Activated CD4-positive, alpha-beta memory T cell treated with anti-CD3 and anti-CD28 coated beads, Interleukin-2, amount 10 ng/mL, durations not matched to agents 7 days and 5 days (primary cell): Measurements from ENCODE around the gene TRPM6. TPM values are rescaled to one million over a fixed set of nuclear protein-coding genes. Genes with fewer than 3 reads are reported as not detected.

Source experiments
- CTCF ChIA-PET: fragments of 350-600 bp; sonication (Branson Sonifier 250); formaldehyde crosslinking; loops from one replicate; lab custom pipeline; 2021; ENCODE audit warnings: antibody characterized with exemption, inconsistent platforms; lab: Charles Lee
- POLR2A ChIA-PET: fragments of 350-600 bp; sonication (Branson Sonifier 250); formaldehyde crosslinking; loops from one replicate; lab custom pipeline; 2021; ENCODE audit warnings: antibody characterized with exemption; lab: Charles Lee
- DNase-seq: peaks from one replicate; pipeline ENCODE4 v3.0.0-alpha.2; 2020
- H3K27ac Mint-ChIP-seq: one replicate; pipeline ENCODE4 v1.8.0; 2021; ENCODE audit warnings: mild to moderate bottlenecking, mixed read lengths
- H3K27me3 Mint-ChIP-seq: one replicate; pipeline ENCODE4 v1.8.0; 2021; ENCODE audit warnings: mixed read lengths
- H3K36me3 Mint-ChIP-seq: one replicate; pipeline ENCODE4 v1.8.0; 2021; ENCODE audit warnings: low read depth, mixed read lengths
- H3K4me1 Mint-ChIP-seq: one replicate; pipeline ENCODE4 v1.8.0; 2021; ENCODE audit warnings: mixed read lengths
- H3K4me3 Mint-ChIP-seq: one replicate; pipeline ENCODE4 v1.8.0; 2021; ENCODE audit warnings: mild to moderate bottlenecking, mixed read lengths
- H3K9me3 Mint-ChIP-seq: one replicate; pipeline ENCODE4 v1.8.0; 2021; ENCODE audit warnings: mixed read lengths
- total RNA-seq, 2 experiments: library from RNA; stranded (reverse); gene quantifications; one replicate each; pipeline ENCODE4 v1.2.3, GENCODE V29; 2021

TRPM6 gene
- total RNA-seq, 2 experiments from 2014 or later: not detected

GRCh38 chr9:74724317-74724716 lies 163.4 kb downstream of the TRPM6 start:
- POLR2A ChIA-PET: no interaction called here
- no peaks in the 10 kb centered on the region for H3K9me3 Mint-ChIP-seq
- H3K4me3 Mint-ChIP-seq: no peak overlapping the region
- CTCF ChIA-PET: no interaction called here
- H3K27me3 Mint-ChIP-seq: peaks cover 10% of the 10 kb centered on the region
- H3K4me1 Mint-ChIP-seq: no peaks in the 10 kb centered on the region
- no peak for DNase-seq
- H3K36me3 Mint-ChIP-seq: no peaks in the 10 kb centered on the region
- no peak overlapping the region for H3K27ac Mint-ChIP-seq

GRCh38 chr9:74721696-74722660 lies 165.7 kb downstream of the TRPM6 start:
- H3K27ac Mint-ChIP-seq: no peak overlapping the region
- H3K36me3 Mint-ChIP-seq: no peaks in the 10 kb centered on the region
- H3K4me1 Mint-ChIP-seq: no peaks in the 10 kb centered on the region
- CTCF ChIA-PET: no interaction called here
- H3K9me3 Mint-ChIP-seq: no peaks in the 10 kb centered on the region
- POLR2A ChIA-PET: no interaction called here
- H3K27me3 Mint-ChIP-seq: peaks cover 7% of the 10 kb centered on the region
- H3K4me3 Mint-ChIP-seq: no peak overlapping the region
- no peak for DNase-seq

- Mint-ChIP-seq H3K4me1 (no peaks in the 10 kb centered on the region), H3K27ac (no peak overlapping the region), H3K4me3 (no peak overlapping the region), H3K27me3 (peaks cover 5% of the 10 kb centered on the region), H3K9me3 (no peaks in the 10 kb centered on the region), H3K36me3 (no peaks in the 10 kb centered on the region)
- ChIA-PET CTCF (no interaction called here), POLR2A (no interaction called here)
- DNase-seq: no peak
Measured at GRCh38 chr9:74719306-74719705, 168.4 kb downstream of the TRPM6 start.

GRCh38 chr9:74718709-74719108 lies 169.0 kb downstream of the TRPM6 start:
- Mint-ChIP-seq H3K36me3 (no peaks in the 10 kb centered on the region), H3K4me1 (no peaks in the 10 kb centered on the region), H3K27me3 (peaks cover 5% of the 10 kb centered on the region), H3K9me3 (no peaks in the 10 kb centered on the region), H3K4me3 (no peak overlapping the region), H3K27ac (no peak overlapping the region)
- CTCF ChIA-PET: no interaction called here
- DNase-seq: no peak
- POLR2A ChIA-PET: no interaction called here

- DNase-seq: no peak
- no peaks in the 10 kb centered on the region for H3K36me3 Mint-ChIP-seq
- peaks cover 3% of the 10 kb centered on the region for H3K27me3 Mint-ChIP-seq
- CTCF ChIA-PET: no interaction called here
- H3K4me3 Mint-ChIP-seq: no peak overlapping the region
- no peaks in the 10 kb centered on the region for H3K9me3 Mint-ChIP-seq
- POLR2A ChIA-PET: no interaction called here
- no peak overlapping the region for H3K27ac Mint-ChIP-seq
- no peaks in the 10 kb centered on the region for H3K4me1 Mint-ChIP-seq
Measured at GRCh38 chr9:74711341-74711740, 176.4 kb downstream of the TRPM6 start.

GRCh38 chr9:74697535-74697934 lies 190.2 kb downstream of the TRPM6 start:
- H3K9me3 Mint-ChIP-seq: no peaks in the 10 kb centered on the region
- CTCF ChIA-PET: no interaction called here
- no peak overlapping the region for H3K4me3 Mint-ChIP-seq
- DNase-seq: no peak
- POLR2A ChIA-PET: no interaction called here
- H3K36me3 Mint-ChIP-seq: no peaks in the 10 kb centered on the region
- H3K27me3 Mint-ChIP-seq: peaks cover 7% of the 10 kb centered on the region
- H3K27ac Mint-ChIP-seq: no peak overlapping the region
- no peaks in the 10 kb centered on the region for H3K4me1 Mint-ChIP-seq

- no peak overlapping the region for H3K4me3 Mint-ChIP-seq
- no peaks in the 10 kb centered on the region for H3K9me3 Mint-ChIP-seq
- H3K27ac Mint-ChIP-seq: no peak overlapping the region
- ChIA-PET POLR2A (no interaction called here), CTCF (no interaction called here)
- no peaks in the 10 kb centered on the region for H3K36me3 Mint-ChIP-seq
- DNase-seq: no peak
- H3K4me1 Mint-ChIP-seq: no peaks in the 10 kb centered on the region
- peaks cover 7% of the 10 kb centered on the region for H3K27me3 Mint-ChIP-seq
Measured at GRCh38 chr9:74696520-74696919, 191.2 kb downstream of the TRPM6 start.

GRCh38 chr9:74691058-74691457 lies 196.7 kb downstream of the TRPM6 start:
- H3K36me3 Mint-ChIP-seq: no peaks in the 10 kb centered on the region
- no peaks in the 10 kb centered on the region for H3K4me1 Mint-ChIP-seq
- H3K27me3 Mint-ChIP-seq: peaks cover 6% of the 10 kb centered on the region
- ChIA-PET POLR2A (no interaction called here), CTCF (no interaction called here)
- no peak overlapping the region for H3K4me3 Mint-ChIP-seq
- H3K9me3 Mint-ChIP-seq: no peaks in the 10 kb centered on the region
- H3K27ac Mint-ChIP-seq: no peak overlapping the region
- no peak for DNase-seq

- Mint-ChIP-seq H3K27me3 (peaks cover 4% of the 10 kb centered on the region), H3K4me1 (no peaks in the 10 kb centered on the region), H3K9me3 (no peaks in the 10 kb centered on the region), H3K27ac (no peak overlapping the region), H3K36me3 (no peaks in the 10 kb centered on the region), H3K4me3 (no peak overlapping the region)
- CTCF ChIA-PET: no interaction called here
- POLR2A ChIA-PET: no interaction called here
- no peak for DNase-seq
Measured at GRCh38 chr9:74683322-74683721, 204.4 kb downstream of the TRPM6 start.

- DNase-seq: no peak
- Mint-ChIP-seq H3K4me1 (no peaks in the 10 kb centered on the region), H3K4me3 (no peak overlapping the region), H3K27me3 (peaks cover 2% of the 10 kb centered on the region), H3K9me3 (no peaks in the 10 kb centered on the region), H3K36me3 (no peaks in the 10 kb centered on the region), H3K27ac (no peak overlapping the region)
- ChIA-PET POLR2A (no interaction called here), CTCF (no interaction called here)
Measured at GRCh38 chr9:74681906-74682305, 205.8 kb downstream of the TRPM6 start.

- no peaks in the 10 kb centered on the region for H3K36me3 Mint-ChIP-seq
- no peak overlapping the region for H3K4me3 Mint-ChIP-seq
Measured at GRCh38 chr9:74674077-74674476, 213.6 kb downstream of the TRPM6 start.

More at GRCh38 chr9:74674077-74674476, 213.6 kb downstream of the TRPM6 start:
- ChIA-PET POLR2A (no interaction called here), CTCF (no interaction called here)
- DNase-seq: no peak
- Mint-ChIP-seq H3K4me1 (no peaks in the 10 kb centered on the region), H3K9me3 (no peaks in the 10 kb centered on the region), H3K27me3 (no peaks in the 10 kb centered on the region), H3K27ac (no peak overlapping the region)
